HEK293T (cell line): Measurements from ENCODE around the gene LARP4B.

Experiments
- BHLHE40 ChIP-seq: fragments of 450-650 bp; IDR thresholded peaks from 2 replicates; pipeline ENCODE4 v1.6.1; 2016; ENCODE audit warnings: mild to moderate bottlenecking, moderate library complexity, borderline replicate concordance
- ELF4 ChIP-seq: fragments of 450-650 bp; IDR thresholded peaks from 2 replicates; pipeline ENCODE4 v1.6.1; 2017; ENCODE audit warnings: antibody characterized with exemption
- FOXA1 ChIP-seq: fragments of 450-650 bp; IDR thresholded peaks from 2 replicates; pipeline ENCODE4 v1.6.1; 2016; ENCODE audit warnings: mild to moderate bottlenecking
- FOXM1 ChIP-seq: fragments of 450-650 bp; IDR thresholded peaks from 2 replicates; pipeline ENCODE4 v1.6.1; 2017; ENCODE audit warnings: mild to moderate bottlenecking, borderline replicate concordance
- HDGF ChIP-seq: fragments of 450-650 bp; IDR thresholded peaks from 2 replicates; pipeline ENCODE4 v1.6.1; 2017; ENCODE audit warnings: antibody characterized with exemption, borderline replicate concordance
- TARDBP ChIP-seq: fragments of 450-650 bp; IDR thresholded peaks from 2 replicates; pipeline ENCODE4 v1.6.1; 2016

DNA sequence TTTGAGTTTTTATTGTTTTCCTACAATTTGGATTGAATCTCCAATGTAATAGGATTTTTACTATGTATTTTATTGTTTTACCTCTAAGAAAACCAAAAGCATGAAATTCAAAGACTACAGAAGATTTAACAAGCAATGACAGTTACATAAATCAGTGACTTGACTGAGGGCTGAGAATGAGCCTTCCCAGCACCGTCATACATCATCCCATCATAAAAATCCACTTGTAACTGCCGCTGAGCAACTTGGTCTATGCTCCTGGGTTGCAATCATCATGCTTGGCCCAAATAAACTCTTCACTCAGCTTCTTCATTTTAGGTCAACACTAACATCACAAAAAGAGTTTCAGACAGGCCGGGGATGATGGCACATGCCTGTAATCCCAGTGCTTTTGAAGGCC, 13.5 kb downstream of the LARP4B start:
- no peak for TF ChIP-seq TARDBP
- TF ChIP-seq FOXA1 = no peak
- no peak for TF ChIP-seq HDGF
- no peak for TF ChIP-seq FOXM1
- TF ChIP-seq BHLHE40 = no peak
- no peak for TF ChIP-seq ELF4
